C4-2B (cell line): ENCODE results near the gene KAZN.

Source experiments
- H3K27ac ChIP-seq: fragments of 450-650 bp; 2 replicates; pipeline ENCODE4 v1.5.1; 2017
- ZFX ChIP-seq: fragments of 450-650 bp; IDR thresholded peaks from 2 replicates; pipeline ENCODE4 v1.6.1; 2017
- TF ChIP-seq, protein P1 (sequence below): fragments of 450-650 bp; conservative IDR thresholded peaks from 2 replicates; pipeline ENCODE4 v1.5.1; 2017; ENCODE audit warnings: mild to moderate bottlenecking

KAZN gene

DNA sequence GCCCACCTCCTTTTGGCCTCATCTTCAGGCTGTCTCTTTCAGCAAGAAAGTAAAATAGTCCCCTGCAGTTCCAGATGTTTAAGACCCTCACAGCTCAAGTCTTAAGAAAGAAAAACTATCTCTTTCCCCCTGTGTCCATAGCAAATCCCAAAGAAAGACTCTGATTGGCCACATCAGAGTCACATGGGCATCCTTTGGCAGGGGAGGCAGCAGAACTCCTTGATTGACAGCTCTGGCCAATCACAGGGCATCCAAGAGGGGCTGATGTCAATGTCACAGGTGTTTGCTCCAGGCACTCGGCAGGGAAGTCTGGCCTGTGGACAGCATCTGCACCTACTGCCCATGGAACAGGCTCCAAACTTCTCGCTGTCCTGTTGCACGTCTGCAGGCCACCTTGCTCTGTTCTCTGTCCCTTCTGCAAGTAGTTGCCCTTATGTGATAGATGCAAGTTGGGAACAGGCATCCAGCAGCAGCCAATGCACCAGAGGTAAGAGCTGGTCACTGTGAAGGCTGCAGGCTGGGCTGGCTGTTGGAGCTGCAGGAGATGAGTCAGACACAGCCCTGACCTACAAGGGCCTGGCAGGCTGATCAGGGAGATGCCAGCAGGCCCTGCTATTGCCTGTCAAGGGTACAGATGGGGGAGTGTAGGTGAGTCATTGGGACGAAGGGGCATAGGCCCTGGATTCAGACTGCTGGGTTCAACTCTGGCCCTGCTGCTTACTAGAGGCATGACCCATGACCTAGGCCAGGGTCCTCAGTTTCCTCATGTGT is 458.2 kb downstream of the KAZN start:
- TF ChIP-seq, protein P1, sequence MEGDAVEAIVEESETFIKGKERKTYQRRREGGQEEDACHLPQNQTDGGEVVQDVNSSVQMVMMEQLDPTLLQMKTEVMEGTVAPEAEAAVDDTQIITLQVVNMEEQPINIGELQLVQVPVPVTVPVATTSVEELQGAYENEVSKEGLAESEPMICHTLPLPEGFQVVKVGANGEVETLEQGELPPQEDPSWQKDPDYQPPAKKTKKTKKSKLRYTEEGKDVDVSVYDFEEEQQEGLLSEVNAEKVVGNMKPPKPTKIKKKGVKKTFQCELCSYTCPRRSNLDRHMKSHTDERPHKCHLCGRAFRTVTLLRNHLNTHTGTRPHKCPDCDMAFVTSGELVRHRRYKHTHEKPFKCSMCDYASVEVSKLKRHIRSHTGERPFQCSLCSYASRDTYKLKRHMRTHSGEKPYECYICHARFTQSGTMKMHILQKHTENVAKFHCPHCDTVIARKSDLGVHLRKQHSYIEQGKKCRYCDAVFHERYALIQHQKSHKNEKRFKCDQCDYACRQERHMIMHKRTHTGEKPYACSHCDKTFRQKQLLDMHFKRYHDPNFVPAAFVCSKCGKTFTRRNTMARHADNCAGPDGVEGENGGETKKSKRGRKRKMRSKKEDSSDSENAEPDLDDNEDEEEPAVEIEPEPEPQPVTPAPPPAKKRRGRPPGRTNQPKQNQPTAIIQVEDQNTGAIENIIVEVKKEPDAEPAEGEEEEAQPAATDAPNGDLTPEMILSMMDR = no peak
- TF ChIP-seq ZFX = no peak
- no peak overlapping the region for H3K27ac ChIP-seq

DNA sequence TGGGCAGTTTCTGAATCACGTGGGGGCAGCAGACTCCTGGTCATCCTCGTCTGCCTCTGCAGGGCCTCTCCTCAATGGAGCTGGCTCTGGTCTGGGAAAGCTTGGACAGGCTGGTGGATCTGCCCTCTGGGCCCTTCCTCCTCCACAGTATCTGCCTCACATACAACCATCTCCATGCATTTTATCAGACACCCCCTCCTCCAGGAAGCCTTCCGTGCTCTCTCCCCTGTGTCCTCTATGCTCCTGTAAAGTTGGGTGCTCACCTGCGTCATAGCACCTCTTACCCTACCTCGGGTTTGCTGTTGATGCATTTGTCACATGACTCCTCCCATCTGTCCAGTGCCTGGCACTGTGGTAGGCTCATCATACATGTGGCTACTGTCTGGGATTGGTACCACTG is 459.3 kb downstream of the KAZN start:
- no peak overlapping the region for H3K27ac ChIP-seq
- no peak for TF ChIP-seq ZFX
- TF ChIP-seq, protein P1 = no peak

DNA sequence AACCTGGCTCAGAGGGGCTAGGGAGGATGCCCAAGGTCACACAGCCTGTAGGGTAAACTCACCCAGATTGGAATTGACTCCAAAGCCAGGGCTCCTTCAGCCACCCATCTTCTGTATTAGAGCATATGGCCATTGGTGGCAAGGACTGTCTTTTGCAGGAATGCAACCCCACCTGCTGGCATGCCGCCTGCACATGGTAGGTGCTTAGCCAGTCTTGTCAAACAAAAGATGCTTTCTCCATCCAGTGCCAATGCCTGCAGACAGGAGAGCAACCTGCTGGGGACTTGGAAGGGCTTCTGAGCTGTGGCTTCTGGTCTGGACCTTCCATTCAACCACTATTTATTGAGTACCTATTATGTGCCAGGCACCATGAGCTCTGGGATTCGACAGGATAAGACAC is 459.8 kb downstream of the KAZN start:
- H3K27ac ChIP-seq = no peak overlapping the region
- TF ChIP-seq ZFX = no peak
- TF ChIP-seq, protein P1 = no peak

DNA sequence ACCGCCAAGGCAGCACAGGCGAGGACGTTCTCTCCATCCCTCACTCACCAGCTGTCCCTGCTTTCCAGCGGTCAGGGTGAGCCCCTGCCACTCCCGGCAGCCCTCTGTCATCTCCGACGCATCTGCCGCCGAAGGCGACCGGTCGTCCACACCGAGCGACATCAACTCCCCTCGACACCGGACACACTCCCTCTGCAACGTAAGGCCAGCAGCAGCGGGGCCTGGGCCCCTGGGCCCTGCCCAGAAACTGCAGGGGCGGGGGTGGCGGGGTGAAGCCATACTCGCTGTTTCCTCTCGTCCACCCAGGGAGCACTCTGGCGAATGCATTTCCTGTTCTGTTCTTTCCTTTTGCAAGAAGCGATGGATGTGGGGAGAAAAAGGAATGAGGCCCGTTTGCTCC is 461.6 kb downstream of the KAZN start:
- TF ChIP-seq, protein P1 = no peak
- TF ChIP-seq ZFX = no peak
- no peak overlapping the region for H3K27ac ChIP-seq

DNA sequence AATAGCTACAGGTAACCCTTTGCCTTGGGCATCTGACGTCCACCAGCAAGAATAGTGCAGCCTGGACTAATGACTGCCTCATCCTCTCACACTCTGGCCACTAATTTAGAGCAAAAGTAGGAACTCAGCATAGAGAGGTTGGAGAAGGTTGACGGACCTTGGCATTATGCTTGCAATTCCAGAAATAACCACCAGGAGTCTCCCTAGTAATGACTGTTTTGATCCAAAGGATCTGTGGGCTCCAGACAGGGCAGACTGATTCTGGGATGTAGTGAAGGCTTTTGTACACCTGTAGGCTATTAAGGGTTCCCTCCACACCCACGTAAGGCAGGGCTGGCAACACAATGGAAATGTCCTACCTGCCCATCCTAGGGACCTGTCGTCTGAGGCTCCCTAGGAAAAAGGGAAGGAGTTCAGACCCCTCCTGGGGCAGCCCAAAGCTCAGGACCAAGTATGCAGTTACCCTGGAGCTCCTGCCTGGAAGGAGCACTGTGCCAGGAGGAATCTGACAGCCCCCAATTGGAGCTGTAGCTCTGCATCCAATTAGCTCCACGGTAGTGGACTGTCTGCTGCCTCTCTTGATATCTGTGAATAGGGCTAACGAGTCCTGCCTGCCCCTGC is 464.1 kb downstream of the KAZN start:
- H3K27ac ChIP-seq = no peak overlapping the region
- TF ChIP-seq, protein P1 = peak; percentile 59
- TF ChIP-seq ZFX = no peak

DNA sequence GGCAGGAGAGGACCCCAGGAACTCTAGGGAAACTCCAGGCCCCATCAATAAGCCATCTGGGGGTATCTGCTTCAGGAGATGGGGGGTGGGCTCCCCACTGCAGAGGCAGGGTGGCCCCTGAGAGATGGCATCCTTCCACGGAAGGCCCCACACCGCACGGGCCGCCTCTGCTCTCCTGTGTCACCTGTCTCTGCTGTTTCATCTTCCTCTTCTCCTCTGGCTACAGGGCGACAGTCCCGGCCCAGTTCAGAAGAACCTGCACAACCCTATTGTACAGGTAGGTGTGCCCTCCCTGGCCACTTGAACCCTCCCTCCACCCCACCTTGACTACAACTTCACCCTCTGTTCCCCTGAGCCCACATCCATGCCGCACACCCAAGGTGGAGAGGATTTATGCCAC is 464.9 kb downstream of the KAZN start:
- TF ChIP-seq, protein P1 = no peak
- no peak for TF ChIP-seq ZFX
- no peak overlapping the region for H3K27ac ChIP-seq

DNA sequence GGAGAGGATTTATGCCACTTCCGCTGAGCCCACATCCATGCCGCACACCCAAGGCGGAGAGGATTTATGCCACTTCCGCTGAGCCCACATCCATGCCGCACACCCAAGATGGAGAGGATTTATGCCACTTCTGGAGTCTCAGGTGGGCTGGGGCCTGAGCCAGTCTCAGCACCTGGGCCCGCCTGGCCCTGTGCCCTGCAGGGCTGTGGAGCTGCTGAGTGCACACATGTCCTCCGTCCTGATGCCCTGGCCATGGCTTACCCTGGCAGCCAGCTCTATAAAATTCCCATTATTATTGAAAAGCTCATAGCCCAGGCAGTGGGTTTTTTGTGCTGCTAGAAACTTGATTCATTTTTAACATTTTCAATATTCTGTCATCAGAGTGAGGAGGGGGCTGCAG is 465.3 kb downstream of the KAZN start:
- TF ChIP-seq, protein P1 = no peak
- no peak for TF ChIP-seq ZFX

More for the DNA sequence above, 465.3 kb downstream of the KAZN start:
- H3K27ac ChIP-seq = no peak overlapping the region
